GM12878 (cell line): ENCODE results near the gene MAGI3. TPM values are rescaled to one million over a fixed set of nuclear protein-coding genes. Genes with fewer than 3 reads are reported as not detected.

ENCODE experiments used
- ATAC-seq: fragments of 200-7000 bp; cut with Tn5 transposase; 3 replicates; pipeline ENCODE4 v1.9.1; 2020; ENCODE audit warnings: mild to moderate bottlenecking, moderate library complexity
- BruUV-seq: library from RNA; stranded (reverse); fragments of 400-500 nt; replicated peaks from 2 replicates; lab custom pipeline; 2021; lab: Mats Ljungman, UMichigan
- CTCF ChIA-PET: fragments of 300-600 bp; sonication (Branson Sonifier 250); formaldehyde crosslinking; extraction: SDS; loops from one replicate; lab custom pipeline; 2021; ENCODE audit warnings: inconsistent platforms; lab: Yijun Ruan, JAX
- POLR2A ChIA-PET: fragments of 350-600 bp; formaldehyde crosslinking; extraction: SDS; loops from one replicate; lab custom pipeline; 2021; ENCODE audit warnings: inconsistent platforms; lab: Charles Lee
- RAD21 ChIA-PET: fragments of 300-600 bp; sonication (Branson Sonifier 250); formaldehyde crosslinking; loops from one replicate; lab custom pipeline; 2023; ENCODE audit warnings: antibody characterized with exemption; ENCODE audit not compliant: unreplicated experiment; lab: Charles Lee
- SMC1A ChIA-PET: fragments of 300-600 bp; sonication (Branson Sonifier 250); formaldehyde crosslinking; loops from one replicate; lab custom pipeline; 2023; ENCODE audit not compliant: unreplicated experiment, uncharacterized antibody; lab: Charles Lee
- DNase-seq: peaks from one replicate; pipeline ENCODE4 v3.0.0-alpha.2; 2011; ENCODE audit warnings: low read depth, low spot score
- FAIRE-seq: peaks from 3 replicates; lab custom pipeline; 2011; peaks lifted over from hg19 to GRCh38; lab: Jason Lieb, UNC
- H2AFZ ChIP-seq: 2 replicates; pipeline ENCODE4 v1.6.0; 2011; ENCODE audit warnings: low read depth, low read length, control low read depth; ENCODE audit not compliant: control insufficient read depth
- H3K27ac ChIP-seq: 2 replicates; pipeline ENCODE4 v1.5.1; 2011; ENCODE audit warnings: control low read depth; ENCODE audit not compliant: control insufficient read depth, insufficient read depth
- H3K27me3 ChIP-seq, 2 experiments: replicated peaks in 1 of 2; 2 replicates each; pipeline versions ENCODE4 v1.6.0 to v1.6.1; 2011; ENCODE audit warnings: low read length in 1 of 2; ENCODE audit not compliant: control insufficient read depth in 2 of 2, insufficient read depth in 2 of 2
- H3K36me3 ChIP-seq, 2 experiments: 2 replicates each; pipeline ENCODE4 v1.5.1; 2011; ENCODE audit warnings: low read length in 1 of 2; ENCODE audit not compliant: control insufficient read depth in 2 of 2, insufficient read depth in 2 of 2
- H3K4me1 ChIP-seq: 2 replicates; pipeline ENCODE4 v1.6.1; 2011; ENCODE audit warnings: mild to moderate bottlenecking, low read length, moderate library complexity, mixed read lengths; ENCODE audit not compliant: control insufficient read depth, insufficient read depth
- H3K4me2 ChIP-seq: 2 replicates; pipeline ENCODE4 v1.6.0; 2011; ENCODE audit warnings: control low read depth; ENCODE audit not compliant: control insufficient read depth, insufficient read depth
- H3K4me3 ChIP-seq: fragments of 200-600 bp; sonication (generic); 2 replicates; pipeline ENCODE4 v1.5.1; 2016
- H3K79me2 ChIP-seq: 2 replicates; pipeline ENCODE4 v1.6.0; 2011; ENCODE audit warnings: low read length; ENCODE audit not compliant: control insufficient read depth, insufficient read depth
- H3K9ac ChIP-seq: 2 replicates; pipeline ENCODE4 v1.8.0; 2011; ENCODE audit warnings: low read length, control low read depth, mixed read lengths; ENCODE audit not compliant: control insufficient read depth, insufficient read depth
- H3K9me3 ChIP-seq: replicated peaks from 3 replicates; pipeline ENCODE4 v1.5.1; 2011; ENCODE audit warnings: mild to moderate bottlenecking, low read length; ENCODE audit not compliant: control insufficient read depth, insufficient read depth
- H4K20me1 ChIP-seq: 2 replicates; pipeline ENCODE4 v1.6.0; 2011; ENCODE audit not compliant: control insufficient read depth, insufficient read depth
- CREB1 ChIP-seq: IDR thresholded peaks from 2 replicates; pipeline ENCODE4 v1.6.1; 2012; ENCODE audit warnings: low read depth, mild to moderate bottlenecking, inconsistent platforms
- EZH2 ChIP-seq: IDR thresholded peaks from 2 replicates; pipeline ENCODE4 v1.6.1; 2012; ENCODE audit warnings: low read depth, mild to moderate bottlenecking, control low read depth, inconsistent platforms, low read length, borderline replicate concordance; ENCODE audit not compliant: control insufficient read depth
- FOS ChIP-seq: IDR thresholded peaks from 3 replicates; pipeline ENCODE4 v1.6.1; 2011; ENCODE audit warnings: borderline replicate concordance; ENCODE audit not compliant: insufficient read length; ENCODE audit errors: extremely low read depth
- LARP7 ChIP-seq: fragments of 450-650 bp; IDR thresholded peaks from 2 replicates; pipeline ENCODE4 v1.6.1; 2017; ENCODE audit warnings: mild to moderate bottlenecking
- WGBS: methylation state at CpG from one replicate; pipeline ENCODE4 v1.1.6; 2016; ENCODE audit warnings: low lambda C conversion rate; ENCODE audit not compliant: insufficient replicate concordance, insufficient coverage; ENCODE audit errors: missing lambda C conversion rate; 5-methylcytosine and 5-hydroxymethylcytosine counted together
- in situ Hi-C: fragments of 300-500 bp; cut with MboI; formaldehyde crosslinking; loops from 9 replicates; pipeline ENCODE4 v1.14.3; 2018; ENCODE audit warnings: mixed read lengths
- intact Hi-C: fragments of 100-400 bp; cut with micrococcal nuclease; formaldehyde crosslinking; loops from one replicate; pipeline ENCODE4 v1.14.2; 2022; ENCODE audit not compliant: unreplicated experiment
- polyA plus RNA-seq, 11 experiments: library from polyadenylated mRNA; depleted of rRNA in 4 of 11; unstranded in 6 of 11; stranded (reverse) in 5 of 11; fragments of >200 nt; fragmentation: Nextera tagmentation in 4 of 11; fragmentation: Illumina TruSeq in 1 of 11; extraction: Ambion mirVana in 4 of 11; extraction: Trizol in 1 of 11; gene quantifications; 1 replicate in 1 of 11; 2 replicates in 10 of 11; pipeline versions ENCODE4 v1.2.1 to v1.2.3, GENCODE V29; 2011 to 2016; ENCODE audit warnings: inconsistent platforms in 2 of 11, missing spikeins in 2 of 11, low read depth in 1 of 11
- total RNA-seq, 4 experiments: library from RNA; depleted of rRNA in 3 of 4; stranded (reverse); fragments of >200 nt in 3 of 4; fragmentation: Illumina TruSeq in 1 of 4; extraction: Trizol in 1 of 4; gene quantifications; 2 replicates each; pipeline versions ENCODE4 v1.2.1 to v1.2.3, GENCODE V29; 2013 to 2021
- TF ChIP-seq, protein P1 (sequence below): fragments of 450-650 bp; formaldehyde crosslinking; IDR thresholded peaks from 2 replicates; pipeline ENCODE4 v1.4.0; 2022; ENCODE audit warnings: mild to moderate bottlenecking, moderate library complexity
- TF ChIP-seq, protein P2 (sequence below): IDR thresholded peaks from 2 replicates; pipeline ENCODE4 v1.6.1; 2012; ENCODE audit warnings: low read depth, low read length, improper control_type of control experiment

MAGI3 gene
- total and polyA plus RNA-seq, 10 of the 15 experiments (the other 5 are each of a cell fraction or from before 2014, with no cell fraction given), result 0.17 to 0.65 (median 0.32) TPM

DNA sequence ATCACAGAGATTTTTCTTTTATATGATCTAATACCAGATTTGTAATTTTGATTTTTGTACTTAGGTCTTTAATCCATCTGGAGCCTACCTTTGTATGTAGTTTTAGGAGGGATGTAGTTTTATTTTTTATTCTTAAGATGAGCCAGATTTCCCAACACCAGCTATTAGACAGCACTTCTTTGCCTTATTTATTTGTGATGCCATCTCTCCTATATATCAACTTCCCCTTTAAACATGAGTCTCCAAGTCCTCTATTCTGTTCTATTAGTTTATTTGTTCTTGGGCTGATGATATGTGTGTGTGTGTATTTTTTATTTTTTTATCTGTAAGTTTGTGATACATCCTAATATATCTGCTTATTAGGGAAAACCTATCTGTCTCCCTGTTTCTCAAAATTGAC, 274.8 kb downstream of the MAGI3 start (continued):
- TF ChIP-seq, protein P1, sequence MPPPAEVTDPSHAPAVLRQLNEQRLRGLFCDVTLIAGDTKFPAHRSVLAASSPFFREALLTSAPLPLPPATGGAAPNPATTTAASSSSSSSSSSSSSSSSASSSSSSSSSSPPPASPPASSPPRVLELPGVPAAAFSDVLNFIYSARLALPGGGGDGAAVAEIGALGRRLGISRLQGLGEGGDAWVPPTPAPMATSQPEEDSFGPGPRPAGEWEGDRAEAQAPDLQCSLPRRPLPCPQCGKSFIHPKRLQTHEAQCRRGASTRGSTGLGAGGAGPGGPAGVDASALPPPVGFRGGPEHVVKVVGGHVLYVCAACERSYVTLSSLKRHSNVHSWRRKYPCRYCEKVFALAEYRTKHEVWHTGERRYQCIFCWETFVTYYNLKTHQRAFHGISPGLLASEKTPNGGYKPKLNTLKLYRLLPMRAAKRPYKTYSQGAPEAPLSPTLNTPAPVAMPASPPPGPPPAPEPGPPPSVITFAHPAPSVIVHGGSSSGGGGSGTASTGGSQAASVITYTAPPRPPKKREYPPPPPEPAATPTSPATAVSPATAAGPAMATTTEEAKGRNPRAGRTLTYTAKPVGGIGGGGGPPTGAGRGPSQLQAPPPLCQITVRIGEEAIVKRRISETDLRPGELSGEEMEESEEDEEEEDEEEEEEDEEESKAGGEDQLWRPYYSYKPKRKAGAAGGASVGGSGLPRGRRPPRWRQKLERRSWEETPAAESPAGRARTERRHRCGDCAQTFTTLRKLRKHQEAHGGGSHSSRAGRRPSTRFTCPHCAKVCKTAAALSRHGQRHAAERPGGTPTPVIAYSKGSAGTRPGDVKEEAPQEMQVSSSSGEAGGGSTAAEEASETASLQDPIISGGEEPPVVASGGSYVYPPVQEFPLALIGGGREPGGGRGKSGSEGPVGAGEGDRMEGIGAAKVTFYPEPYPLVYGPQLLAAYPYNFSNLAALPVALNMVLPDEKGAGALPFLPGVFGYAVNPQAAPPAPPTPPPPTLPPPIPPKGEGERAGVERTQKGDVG (CRISPR knock-in tag), result no peak
- no peak for TF ChIP-seq FOS
- no peak for TF ChIP-seq EZH2
- TF ChIP-seq, protein P2, sequence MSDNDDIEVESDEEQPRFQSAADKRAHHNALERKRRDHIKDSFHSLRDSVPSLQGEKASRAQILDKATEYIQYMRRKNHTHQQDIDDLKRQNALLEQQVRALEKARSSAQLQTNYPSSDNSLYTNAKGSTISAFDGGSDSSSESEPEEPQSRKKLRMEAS, result no peak

DNA sequence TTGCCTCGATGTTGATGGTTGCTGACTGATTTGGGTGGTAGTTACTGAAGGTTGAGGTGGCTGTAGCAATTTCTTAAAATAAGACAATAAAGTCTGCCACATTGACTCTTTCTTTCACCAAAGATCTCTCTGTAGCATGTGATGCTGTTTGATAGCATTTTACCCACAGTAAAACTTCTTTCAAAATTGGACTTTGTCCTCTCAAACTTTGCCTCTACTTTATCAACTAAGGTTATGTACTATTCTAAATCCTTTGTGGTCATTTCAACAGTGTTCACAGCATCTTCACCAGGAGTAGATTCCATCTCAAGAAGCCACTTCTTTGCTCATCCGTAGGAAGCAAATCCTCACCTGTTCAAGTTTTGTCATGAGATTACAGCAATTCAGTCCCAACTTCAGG, 275.8 kb downstream of the MAGI3 start:
- RAD21 ChIA-PET, result no interaction called here
- in situ Hi-C loops, result no loop called here
- no peaks in the 10 kb centered on the region for H3K4me1 ChIP-seq
- no TSS peak for BruUV-seq
- H3K36me3 ChIP-seq, result no peaks in the 10 kb centered on the region
- no peak for ATAC-seq
- POLR2A ChIA-PET, result no interaction called here
- CTCF ChIA-PET, result no interaction called here
- no peak overlapping the region for H3K27ac ChIP-seq
- no peak overlapping the region for H3K4me2 ChIP-seq
- TF ChIP-seq LARP7 (no peak), CREB1 (no peak)
- TF ChIP-seq, all 136 proteins: peak for 0
- WGBS, result 71% methylated on average over 2 of the region's 2 CpGs
- H3K27me3 ChIP-seq, result no peaks in the 10 kb centered on the region
- intact Hi-C loops, result no loop called here
- DNase-seq (no peak), FAIRE-seq (no peak)
- no peak overlapping the region for H2AFZ ChIP-seq
- no peaks in the 10 kb centered on the region for H3K9me3 ChIP-seq
- no peaks in the 10 kb centered on the region for H4K20me1 ChIP-seq
- no peak overlapping the region for H3K9ac ChIP-seq
- no peak overlapping the region for H3K4me3 ChIP-seq
- no peaks in the 10 kb centered on the region for H3K79me2 ChIP-seq
- SMC1A ChIA-PET, result interaction anchor here (1.1 kb wide), 1 partner anchor 8 kb away, joined by 4 read pairs; no protein-coding TSS in a partner anchor
